ENCODE measurements around the gene SLC7A14. TPM values are rescaled to one million over a fixed set of nuclear protein-coding genes. Genes with fewer than 3 reads are reported as not detected.

The SLC7A14 gene
- total RNA-seq, 1 experiment from 2014 or later: not detected

DNA sequence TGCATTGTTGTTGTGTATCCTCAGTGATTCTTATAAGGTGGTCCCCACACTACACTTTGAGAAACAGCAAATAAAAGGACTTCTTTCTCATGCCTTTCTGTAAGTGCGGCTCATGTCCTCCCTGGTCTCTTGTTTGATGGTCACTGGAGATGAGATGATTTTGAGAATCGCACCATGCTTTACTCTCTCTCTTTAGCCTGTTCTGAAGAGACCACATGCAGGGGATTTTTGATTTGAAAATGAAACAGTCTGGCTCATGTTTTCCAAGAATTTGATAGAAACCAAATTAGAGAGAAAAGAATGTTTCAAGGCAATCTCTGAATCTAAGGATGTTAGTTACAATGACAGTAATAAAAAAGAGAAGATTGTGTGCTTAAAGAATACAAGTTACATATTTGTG is 149.2 kb downstream of the SLC7A14 start:
- no peak for DNase-seq (ENCODE audit: low spot score)
- intact Hi-C loops (cut with micrococcal nuclease; ENCODE audit: unreplicated experiment): no loop called here
- H3K4me1 ChIP-seq (ENCODE audit: insufficient read depth, low read length, poor library complexity, severe bottlenecking): no peaks in the 10 kb centered on the region
- ChIA-PET POLR2A (ENCODE audit: low non-redundant PET) (no interaction called here), CTCF (no interaction called here)
- BruUV-seq (replicated peaks): no TSS peak
- no peaks in the 10 kb centered on the region for H3K9me3 ChIP-seq (ENCODE audit: low read depth, low read length, poor library complexity, severe bottlenecking)
- no peaks in the 10 kb centered on the region for H3K27me3 ChIP-seq (replicated peaks; ENCODE audit: insufficient read depth, low read depth, low read length, poor library complexity)
- H3K27ac ChIP-seq (ENCODE audit: low read depth, low read length, poor library complexity, severe bottlenecking): no peak overlapping the region
- no peak overlapping the region for H3K4me3 ChIP-seq (ENCODE audit: low read depth, low read length, poor library complexity, severe bottlenecking)
- TF ChIP-seq, protein P1, sequence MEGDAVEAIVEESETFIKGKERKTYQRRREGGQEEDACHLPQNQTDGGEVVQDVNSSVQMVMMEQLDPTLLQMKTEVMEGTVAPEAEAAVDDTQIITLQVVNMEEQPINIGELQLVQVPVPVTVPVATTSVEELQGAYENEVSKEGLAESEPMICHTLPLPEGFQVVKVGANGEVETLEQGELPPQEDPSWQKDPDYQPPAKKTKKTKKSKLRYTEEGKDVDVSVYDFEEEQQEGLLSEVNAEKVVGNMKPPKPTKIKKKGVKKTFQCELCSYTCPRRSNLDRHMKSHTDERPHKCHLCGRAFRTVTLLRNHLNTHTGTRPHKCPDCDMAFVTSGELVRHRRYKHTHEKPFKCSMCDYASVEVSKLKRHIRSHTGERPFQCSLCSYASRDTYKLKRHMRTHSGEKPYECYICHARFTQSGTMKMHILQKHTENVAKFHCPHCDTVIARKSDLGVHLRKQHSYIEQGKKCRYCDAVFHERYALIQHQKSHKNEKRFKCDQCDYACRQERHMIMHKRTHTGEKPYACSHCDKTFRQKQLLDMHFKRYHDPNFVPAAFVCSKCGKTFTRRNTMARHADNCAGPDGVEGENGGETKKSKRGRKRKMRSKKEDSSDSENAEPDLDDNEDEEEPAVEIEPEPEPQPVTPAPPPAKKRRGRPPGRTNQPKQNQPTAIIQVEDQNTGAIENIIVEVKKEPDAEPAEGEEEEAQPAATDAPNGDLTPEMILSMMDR (conservative IDR thresholded peaks at IDR 0.05; ENCODE audit: low read depth, low read length): no peak
- no peak for TF ChIP-seq EZH2 (IDR thresholded peaks at IDR 0.05; ENCODE audit: borderline replicate concordance, low read depth, low read length, poor library complexity, severe bottlenecking)
- H3K36me3 ChIP-seq (ENCODE audit: insufficient read depth, low read length, poor library complexity, severe bottlenecking): no peaks in the 10 kb centered on the region

DNA sequence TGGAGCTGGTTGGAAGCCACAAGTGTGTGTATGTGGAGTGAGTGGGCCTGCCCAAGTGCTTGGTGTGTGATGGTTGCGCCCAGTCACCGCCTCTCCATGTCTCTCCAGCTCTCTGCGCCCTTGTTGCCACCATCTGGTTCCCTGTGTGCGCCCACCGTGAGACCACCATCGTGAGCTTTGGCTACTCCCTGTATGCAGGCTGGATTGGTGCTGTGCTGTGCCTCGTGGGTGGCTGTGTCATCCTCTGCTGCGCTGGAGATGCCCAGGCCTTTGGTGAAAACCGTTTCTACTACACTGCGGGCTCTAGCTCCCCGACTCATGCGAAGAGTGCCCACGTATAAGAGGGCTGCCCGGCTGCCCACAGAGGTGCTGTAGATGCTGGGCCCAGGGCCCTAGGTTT is 153.5 kb downstream of the SLC7A14 start:
- ChIA-PET CTCF (no interaction called here), POLR2A (ENCODE audit: low non-redundant PET) (interaction anchor here (0.7 kb wide), 1 partner anchor 53 kb away, joined by 11 read pairs; no protein-coding TSS in a partner anchor)
- Histone ChIP-seq H3K4me1 (ENCODE audit: insufficient read depth, low read length, poor library complexity, severe bottlenecking) (no peaks in the 10 kb centered on the region), H3K36me3 (ENCODE audit: insufficient read depth, low read length, poor library complexity, severe bottlenecking) (no peaks in the 10 kb centered on the region), H3K27me3 (replicated peaks; ENCODE audit: insufficient read depth, low read depth, low read length, poor library complexity) (no peaks in the 10 kb centered on the region), H3K27ac (ENCODE audit: low read depth, low read length, poor library complexity, severe bottlenecking) (no peak overlapping the region), H3K9me3 (ENCODE audit: low read depth, low read length, poor library complexity, severe bottlenecking) (no peaks in the 10 kb centered on the region), H3K4me3 (ENCODE audit: low read depth, low read length, poor library complexity, severe bottlenecking) (no peak overlapping the region)
- no peak for DNase-seq (ENCODE audit: low spot score)
- intact Hi-C loops (cut with micrococcal nuclease; ENCODE audit: unreplicated experiment): no loop called here
- BruUV-seq (replicated peaks): no TSS peak
- no peak for TF ChIP-seq EZH2 (IDR thresholded peaks at IDR 0.05; ENCODE audit: borderline replicate concordance, low read depth, low read length, poor library complexity, severe bottlenecking)
- TF ChIP-seq, protein P1 (conservative IDR thresholded peaks at IDR 0.05; ENCODE audit: low read depth, low read length): no peak

DNA sequence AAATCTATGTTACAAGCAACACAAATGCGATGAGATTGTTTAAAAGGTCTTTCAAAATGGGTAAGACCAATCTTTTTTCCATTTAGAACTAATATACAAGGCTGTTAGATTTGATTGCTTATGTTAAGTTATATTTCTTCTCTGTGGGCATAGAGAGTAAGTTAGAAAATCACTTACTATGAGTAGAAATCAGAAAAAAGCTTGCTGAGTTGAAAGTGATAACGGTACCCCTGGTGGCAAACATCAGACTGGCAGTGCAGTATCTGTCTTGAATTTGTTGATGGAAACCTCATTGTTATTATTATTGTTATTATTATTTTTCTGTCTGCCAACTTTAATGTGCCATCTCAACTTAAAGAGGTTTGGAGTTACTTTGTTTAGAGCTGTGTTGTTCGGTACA is 154.8 kb downstream of the SLC7A14 start:
- Histone ChIP-seq H3K27ac (ENCODE audit: low read depth, low read length, poor library complexity, severe bottlenecking) (no peak overlapping the region), H3K4me1 (ENCODE audit: insufficient read depth, low read length, poor library complexity, severe bottlenecking) (no peaks in the 10 kb centered on the region), H3K4me3 (ENCODE audit: low read depth, low read length, poor library complexity, severe bottlenecking) (no peak overlapping the region), H3K9me3 (ENCODE audit: low read depth, low read length, poor library complexity, severe bottlenecking) (no peaks in the 10 kb centered on the region), H3K27me3 (replicated peaks; ENCODE audit: insufficient read depth, low read depth, low read length, poor library complexity) (no peaks in the 10 kb centered on the region), H3K36me3 (ENCODE audit: insufficient read depth, low read length, poor library complexity, severe bottlenecking) (no peaks in the 10 kb centered on the region)
- intact Hi-C loops (cut with micrococcal nuclease; ENCODE audit: unreplicated experiment): no loop called here
- ChIA-PET POLR2A (ENCODE audit: low non-redundant PET) (no interaction called here), CTCF (no interaction called here)
- DNase-seq (ENCODE audit: low spot score): no peak
- no TSS peak for BruUV-seq (replicated peaks)
- TF ChIP-seq, protein P1 (conservative IDR thresholded peaks at IDR 0.05; ENCODE audit: low read depth, low read length): no peak
- TF ChIP-seq EZH2 (IDR thresholded peaks at IDR 0.05; ENCODE audit: borderline replicate concordance, low read depth, low read length, poor library complexity, severe bottlenecking): no peak

Data from A673 (cell line).